Activated CD4-positive, alpha-beta T cell treated with anti-CD3 and anti-CD28 coated beads, Interleukin-2, amount 50 U/mL, for 4 hours (primary cell): ENCODE data around the gene IGFBP2.

ENCODE experiments used
- DNase-seq, 2 experiments: peaks; one replicate each; pipeline ENCODE4 v3.0.0-alpha.2; 2020

Gene IGFBP2

DNA sequence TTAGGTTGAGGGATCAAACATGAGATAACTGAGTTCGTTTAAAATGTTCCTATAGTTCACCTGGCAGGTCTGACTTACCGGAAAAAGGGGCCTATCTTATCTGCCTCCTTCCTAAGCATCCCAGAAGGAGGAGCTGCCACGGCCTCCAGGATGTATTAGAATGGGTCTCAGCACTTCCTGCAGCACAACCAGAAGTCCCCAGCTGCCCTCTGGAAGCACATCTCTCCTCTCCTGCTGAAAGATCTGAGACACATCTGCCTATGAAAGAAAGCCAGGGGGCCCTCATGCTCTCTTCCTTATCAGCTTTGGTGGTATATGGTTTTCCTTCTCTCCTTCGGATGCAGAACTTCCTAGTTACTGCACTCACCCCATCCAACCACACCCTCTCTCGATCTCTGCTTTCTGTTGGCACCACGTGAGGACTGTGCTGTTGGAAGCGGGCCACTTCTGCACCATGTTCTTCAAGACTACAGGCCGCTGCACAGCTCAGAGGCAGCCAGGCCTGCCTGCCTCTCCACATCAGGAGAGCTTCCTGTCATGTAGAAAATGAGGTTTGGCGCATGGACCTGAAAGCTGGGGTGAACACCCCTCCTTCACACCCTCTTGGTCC, 55.6 kb downstream of the IGFBP2 start:
- no peak for DNase-seq

DNA sequence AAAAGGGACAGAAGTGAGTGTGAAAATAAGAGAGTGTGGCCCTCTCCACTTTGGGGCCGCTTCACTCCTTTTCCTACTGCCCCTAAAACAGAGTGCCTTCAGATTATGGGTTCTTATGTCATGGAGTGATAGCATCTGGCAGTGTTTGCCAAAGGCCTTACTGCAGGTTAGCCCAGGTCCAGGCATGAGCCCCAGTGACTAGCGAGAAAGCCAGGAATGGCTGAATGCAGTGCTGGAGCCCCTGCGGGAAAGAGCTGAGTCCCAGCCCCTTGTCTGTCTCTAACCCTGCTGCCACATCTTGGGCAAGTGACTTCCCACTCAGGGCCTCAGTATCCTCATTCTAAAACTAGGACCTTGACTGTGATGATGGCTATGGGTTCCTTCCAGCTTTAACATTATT, 56.2 kb downstream of the IGFBP2 start:
- no peak for DNase-seq

DNA sequence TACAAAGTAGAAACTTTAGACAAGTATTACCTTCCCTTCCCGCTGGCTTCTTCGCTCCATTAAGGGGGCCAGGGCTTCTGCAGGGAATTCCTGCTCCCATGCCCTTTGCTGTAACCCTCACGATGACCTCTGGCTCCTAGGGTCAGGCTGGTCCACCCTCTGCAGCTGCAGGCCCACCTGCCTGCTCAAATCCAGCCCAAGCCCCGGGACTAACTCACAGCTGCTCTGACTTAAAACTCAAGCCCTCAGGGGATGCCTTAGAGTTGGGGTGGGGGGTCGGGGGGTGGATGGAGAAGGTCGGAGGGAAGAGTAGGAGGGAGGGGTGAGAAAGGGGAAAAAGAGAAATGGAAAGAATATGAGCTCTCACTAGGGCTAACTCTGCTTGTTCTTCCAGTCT, 57.2 kb downstream of the IGFBP2 start:
- no peak for DNase-seq

DNA sequence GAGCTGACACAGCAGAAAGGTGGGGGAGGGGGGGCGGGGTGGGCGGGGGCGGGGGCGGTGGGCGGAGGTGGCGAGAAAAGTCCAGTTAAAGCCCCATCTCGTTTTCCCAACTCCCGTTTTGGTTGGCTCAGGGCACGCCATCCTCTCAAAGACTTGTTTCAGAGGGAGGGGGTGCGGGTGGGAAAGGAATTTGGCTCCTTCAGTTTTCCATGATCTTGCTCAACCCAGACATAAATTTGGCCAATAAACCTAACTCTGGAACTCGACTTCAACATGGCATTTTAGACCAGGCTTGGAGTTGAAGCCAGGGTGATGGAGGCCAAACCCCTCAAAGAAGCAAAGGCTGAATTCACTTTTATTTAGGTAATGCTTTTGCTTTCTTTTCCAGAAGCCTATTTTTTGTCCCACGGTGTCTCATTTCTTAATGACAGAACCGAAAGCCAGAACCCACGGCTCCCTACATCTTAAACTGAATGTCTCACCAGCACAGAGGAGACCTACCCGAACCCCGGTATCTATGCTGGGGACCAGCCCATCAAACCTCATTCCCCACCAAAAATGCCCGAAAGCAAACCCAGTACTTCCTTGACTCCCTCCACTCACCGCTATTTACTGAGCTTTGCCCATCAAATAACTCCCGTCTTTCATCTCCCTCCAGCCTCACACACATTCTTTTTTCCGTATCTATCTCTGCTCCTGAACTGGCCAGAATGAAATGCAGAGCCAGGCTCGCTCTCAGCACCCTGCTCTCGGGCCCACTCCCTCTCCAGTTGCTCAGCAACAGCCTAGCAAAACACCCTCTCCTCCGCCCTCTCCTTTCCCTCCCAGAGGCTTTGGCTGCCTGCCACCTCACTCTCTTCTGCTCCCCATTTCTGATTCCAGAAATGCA, 57.9 kb downstream of the IGFBP2 start:
- DNase-seq: no peak

DNA sequence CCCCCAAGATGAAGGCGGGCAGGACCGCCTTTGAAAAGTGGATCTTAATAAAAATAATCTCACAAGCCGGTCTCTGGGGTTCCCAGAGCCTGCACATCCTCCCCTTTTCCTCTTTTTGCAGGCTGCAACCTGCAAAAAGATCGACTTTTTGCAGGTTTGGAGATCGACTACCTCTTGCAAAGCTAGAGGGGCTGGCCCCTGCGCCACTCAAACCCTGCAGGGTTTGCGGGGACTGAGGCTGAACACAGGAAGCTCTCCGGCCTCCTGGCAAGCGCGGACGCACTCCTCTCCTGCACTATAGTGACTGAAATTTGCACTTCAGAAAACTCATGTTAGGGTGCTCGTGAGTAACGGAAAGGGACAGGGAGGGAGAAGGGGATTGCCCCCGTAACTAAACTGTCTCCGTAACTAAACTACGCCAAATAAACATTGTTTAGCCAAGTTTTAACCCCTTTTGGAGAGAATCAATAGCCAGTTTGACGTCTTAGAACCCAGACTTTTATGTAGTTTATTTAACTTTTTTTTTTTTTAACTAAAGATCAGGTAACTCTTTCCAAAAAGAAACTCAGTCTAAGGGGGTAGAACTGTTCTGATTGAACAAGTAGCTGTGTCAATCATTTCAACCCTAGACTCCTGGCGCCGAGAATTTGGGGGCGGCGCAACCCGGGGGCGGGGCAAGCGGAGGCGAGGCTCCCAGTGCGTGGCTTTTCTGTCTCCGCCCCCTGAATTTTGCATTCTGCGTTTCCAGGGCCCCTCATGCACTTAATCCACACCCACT, 59.6 kb downstream of the IGFBP2 start:
- peak; percentile 46 to 49 for DNase-seq

DNA sequence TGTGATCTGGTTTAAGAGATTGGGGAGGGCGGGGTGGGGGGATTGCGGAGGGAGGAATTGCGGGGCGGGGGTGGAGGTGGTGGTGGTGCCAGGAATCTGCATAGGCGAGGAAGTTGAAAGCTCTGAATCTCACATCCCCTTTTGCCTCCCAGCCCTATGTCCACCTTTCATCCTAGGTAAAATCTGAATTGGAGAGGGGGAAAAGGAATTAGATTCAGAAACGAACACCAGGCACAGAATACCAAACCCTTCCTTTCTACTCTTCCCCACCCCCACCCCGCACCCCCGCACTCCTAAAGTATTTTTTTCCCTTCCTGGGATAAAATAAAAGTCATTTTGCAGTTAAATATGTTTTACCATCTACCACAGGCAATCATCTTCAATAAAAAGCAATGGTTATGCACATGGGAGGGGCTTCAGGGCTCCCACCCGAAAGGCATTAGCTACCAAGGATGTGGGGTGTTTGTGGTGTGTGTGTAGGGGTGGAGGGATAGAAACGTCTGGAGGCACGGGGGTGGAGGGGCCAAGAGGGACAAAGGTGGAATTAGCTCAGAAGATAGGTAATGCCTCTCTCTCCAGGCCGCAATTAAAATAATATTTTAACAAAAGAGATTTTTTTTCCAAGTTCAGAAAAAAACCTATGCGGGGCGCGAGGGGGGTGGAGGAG, 60.3 kb downstream of the IGFBP2 start:
- DNase-seq: no peak

DNA sequence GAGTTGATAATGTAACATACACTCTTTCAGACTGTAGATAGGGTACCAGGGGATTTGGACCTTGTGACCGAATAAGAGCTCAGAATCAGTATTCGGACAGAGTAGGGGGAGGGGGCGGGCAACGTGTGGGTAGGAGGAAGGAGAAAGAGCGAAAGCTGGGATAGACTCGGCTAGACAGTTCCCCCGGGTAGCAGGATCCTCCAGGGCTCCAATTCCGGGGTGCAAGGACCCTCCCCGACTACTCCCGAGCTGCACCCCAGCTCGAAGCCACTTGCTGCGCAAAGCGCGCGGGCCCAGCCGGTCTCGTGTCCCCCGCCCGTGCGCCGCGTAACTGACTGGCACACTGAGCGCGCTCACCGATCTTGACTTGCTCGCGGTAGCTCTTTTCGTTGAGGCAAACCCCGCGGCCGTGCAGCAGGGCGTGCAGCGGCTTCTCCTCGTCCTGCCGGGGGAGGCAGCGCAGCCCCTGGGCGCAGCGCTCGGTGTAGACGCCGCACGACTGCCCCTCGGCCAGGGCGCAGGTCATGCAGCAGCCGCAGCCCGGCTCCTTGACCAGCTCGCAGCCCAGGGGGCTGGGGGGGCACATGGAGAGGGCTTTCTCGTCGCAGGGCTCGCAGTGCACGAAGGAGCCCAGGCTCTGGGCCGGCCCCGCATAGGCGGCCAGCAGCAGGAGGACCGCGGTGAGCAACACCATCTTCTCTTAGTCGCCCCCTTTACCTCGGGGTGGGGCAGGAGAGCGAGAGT, 61.0 kb downstream of the IGFBP2 start:
- DNase-seq: no peak

DNA sequence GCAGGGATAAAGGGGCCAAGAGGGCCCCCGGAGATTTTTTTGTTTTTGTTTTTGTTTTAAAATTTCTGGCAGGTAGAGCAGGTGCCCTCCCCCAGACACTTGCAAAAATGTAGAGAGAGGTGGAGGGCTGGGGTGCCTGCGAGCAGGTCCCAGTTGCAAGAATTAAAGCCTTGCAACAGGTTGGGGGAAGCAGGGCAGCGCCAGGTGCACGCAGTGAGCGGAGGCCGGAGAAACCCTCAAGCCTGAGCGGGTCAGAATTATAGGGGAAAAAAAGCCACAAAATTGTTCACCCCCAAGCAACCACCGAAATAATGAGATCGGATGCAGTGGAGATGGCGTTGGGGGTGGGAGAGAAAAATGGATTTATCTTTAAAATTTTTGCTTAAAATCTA, 61.6 kb downstream of the IGFBP2 start:
- no peak for DNase-seq

DNA sequence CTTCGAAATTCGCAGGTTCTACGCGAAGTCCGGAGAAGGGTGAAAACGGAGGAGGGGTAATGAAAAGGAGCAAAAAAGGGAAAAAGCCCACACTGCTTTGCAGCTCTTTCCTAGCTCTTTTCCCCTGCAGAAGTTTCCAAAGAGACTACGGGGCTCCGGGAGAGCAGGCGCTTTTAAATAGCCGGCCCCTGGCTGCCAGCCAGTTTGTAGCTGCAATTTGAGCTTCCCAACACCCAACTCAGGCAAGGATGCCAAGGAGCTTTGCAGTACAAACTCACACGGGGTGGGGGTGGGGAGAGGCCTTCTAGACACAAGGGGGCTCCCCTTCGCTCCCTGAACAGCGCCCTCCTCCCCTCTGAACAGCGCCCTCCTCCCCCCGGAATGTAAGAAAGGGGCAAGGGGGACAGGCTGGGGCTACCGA, 62.2 kb downstream of the IGFBP2 start, which contains the start of gene IGFBP5:
TSS of gene IGFBP5 (minus strand) at position 149 of the 421 bp plus-strand sequence. CDS start 774 bp downstream, outside the sequence.
- no peak for DNase-seq

DNA sequence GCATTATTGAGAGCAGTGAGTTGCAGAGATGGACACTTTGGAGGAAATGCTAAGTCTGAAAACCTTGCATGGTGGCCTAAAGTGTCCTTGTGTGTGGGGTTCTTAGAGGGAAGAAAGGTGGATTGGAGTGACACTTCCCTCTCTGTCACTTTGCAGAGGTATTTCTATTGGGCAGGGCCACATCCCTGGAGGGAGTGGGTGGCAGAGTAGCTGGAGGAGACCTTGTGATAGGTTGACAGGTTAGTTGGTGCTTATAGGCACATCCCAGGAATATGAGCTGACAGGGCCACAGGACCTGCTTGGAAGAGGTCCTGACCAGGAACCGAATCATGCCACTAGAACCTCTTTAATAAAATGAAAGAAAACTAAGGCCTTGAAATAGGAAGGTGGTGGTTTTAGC, 63.1 kb downstream of the IGFBP2 start:
- no peak for DNase-seq

DNA sequence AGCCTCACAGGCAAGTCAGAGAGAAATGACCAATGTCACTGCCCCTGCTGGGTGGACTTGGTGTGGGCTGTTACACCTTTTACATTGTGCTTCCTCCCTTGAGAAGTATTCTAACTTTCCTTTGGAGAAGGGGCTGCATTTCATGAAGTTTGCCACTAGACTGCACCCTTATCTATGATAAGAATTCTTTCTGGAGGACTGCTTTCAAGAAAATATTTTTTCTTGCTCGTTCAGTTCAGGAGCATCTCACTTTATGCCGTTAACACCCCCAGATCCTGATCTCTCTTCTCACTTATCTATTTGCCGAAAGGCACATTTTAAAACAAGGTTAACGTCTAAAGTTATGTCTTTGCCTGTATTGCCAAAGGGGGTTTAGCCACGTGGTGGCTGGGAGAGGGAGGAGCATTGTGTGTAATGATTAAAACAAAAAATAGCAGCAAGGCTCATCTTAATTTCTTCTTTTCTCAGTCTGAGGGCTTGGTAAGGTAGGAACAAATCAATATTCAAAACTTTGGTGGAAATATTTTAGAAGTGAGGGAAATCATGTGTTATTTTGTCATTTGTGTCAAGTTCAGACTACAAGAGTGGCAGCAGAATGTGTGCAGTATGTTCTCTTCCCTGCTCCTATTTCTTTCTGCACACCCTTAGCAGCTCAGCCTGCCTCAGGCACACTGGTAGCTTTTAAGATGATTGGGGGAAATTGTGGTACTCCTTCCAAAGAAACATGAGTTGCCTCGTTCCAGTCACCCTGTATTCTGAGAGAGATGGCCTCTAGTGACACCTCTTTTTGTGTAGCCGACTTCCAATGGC, 63.7 kb downstream of the IGFBP2 start:
- DNase-seq: no peak

DNA sequence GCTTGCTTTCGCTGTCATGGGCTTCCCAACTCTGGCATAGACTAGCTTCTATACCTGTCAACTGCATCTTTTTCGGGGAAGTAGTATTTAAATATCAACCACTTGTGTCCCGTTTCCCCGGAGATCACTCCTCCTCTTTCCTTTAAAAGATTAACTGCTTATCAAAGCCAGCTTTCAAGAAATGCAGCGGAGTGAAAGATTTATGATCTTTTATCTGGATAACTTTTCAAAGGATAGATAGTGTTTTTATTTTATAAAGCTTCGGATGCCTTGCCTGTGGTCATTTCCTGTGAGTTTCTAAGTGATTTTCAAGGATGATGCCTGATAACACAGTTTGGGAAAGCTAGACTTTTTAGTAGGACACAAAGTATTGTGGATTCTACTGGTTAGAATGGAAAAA, 65.1 kb downstream of the IGFBP2 start:
- DNase-seq: no peak

DNA sequence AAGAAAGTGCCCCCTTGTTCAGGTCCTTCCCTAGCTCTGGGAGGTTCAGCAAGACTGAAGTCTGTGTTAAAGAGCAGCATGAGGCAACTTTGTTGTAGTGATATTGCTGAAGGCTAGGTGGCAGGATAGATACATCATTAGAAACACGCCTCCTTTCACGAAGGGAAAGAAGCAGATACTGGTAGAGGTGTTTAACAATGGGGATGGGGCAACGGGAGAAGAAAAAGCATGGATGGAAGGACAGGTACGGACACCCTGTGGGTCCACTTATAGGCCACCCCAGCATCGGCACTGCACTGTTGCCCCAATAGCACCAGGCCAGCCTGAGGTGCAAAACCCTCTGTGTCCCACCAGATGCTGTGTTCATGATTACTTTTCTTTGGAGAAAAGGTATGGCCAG, 65.7 kb downstream of the IGFBP2 start:
- DNase-seq: no peak

DNA sequence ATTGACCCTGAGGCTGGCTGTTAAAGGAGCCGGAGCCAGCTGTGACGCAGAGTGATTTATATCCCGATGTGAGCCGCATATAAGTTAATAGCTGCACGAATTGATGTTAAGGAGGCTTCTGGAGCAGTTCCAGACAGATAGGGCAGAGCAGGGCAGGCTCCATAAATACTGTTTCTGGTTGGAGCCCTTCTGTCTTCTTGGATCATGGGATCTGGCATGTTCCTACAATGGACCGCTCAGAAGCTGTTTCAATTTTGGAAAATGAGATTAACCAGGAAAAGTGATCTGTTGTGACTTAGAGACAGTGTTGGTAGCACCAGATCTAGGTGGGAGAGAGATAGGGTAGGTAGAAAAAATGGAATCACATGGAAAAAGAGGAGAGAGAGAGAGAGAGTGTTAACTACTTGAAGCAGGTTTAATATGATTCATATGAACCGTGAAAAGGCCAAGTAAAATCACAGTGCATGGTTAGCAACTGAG, 66.9 kb downstream of the IGFBP2 start:
- no peak for DNase-seq

DNA sequence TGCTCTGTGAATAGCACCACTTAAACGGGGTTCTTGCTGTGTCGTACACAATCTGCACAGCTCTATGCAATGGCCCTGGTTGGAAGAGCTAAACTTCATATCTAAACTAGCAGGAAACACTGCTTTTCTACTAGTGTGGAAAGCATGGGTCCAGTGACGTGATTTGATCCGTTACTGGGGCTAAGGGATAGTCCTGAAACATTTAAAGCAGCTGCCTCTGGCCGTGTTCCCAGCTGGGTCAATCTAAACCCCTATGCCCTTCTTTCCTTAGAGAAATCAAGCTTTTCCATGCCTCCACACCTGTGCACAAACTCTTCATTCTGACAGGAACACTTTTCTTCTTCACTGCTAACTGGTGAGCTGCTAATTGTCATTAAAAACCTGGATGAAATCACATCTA, 67.6 kb downstream of the IGFBP2 start:
- no peak for DNase-seq

DNA sequence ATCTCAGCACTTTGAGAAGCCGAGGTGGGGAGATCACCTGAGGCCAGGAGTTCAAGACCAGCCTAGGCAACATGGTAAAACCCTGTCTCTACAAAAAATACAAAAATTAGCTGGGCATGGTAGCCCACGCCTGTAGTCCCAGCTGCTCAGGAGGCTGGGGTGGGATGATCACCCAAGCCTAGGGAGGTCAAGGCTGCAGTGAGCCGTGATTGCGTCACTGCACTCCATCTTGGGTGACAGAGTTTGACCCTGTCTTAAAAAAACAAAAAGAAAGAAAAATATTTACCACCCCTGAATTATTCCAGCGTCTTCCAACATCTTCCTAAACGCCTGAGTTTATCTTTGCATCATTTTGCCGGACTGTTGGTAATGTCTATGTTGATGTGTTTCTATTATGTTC, 68.3 kb downstream of the IGFBP2 start:
- DNase-seq: no peak

DNA sequence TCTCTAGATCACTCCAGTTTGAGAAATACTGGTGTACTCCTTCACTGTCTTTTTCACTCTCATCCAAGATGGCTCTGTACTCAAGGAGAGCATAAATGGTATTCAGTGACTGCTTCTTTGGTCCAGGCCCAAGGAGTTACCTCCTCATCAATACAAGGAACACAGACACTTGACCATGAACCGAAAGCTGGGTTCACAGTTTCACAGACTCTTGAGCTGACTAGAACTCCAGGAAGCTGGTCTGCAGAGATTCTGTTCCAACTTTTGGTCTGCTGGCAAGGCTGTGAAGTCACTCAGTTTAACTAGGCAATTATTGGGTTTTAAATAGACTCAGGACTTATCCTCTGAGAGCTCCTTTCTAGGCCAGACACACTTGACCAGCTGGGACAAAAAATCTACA, 69.5 kb downstream of the IGFBP2 start:
- no peak for DNase-seq

DNA sequence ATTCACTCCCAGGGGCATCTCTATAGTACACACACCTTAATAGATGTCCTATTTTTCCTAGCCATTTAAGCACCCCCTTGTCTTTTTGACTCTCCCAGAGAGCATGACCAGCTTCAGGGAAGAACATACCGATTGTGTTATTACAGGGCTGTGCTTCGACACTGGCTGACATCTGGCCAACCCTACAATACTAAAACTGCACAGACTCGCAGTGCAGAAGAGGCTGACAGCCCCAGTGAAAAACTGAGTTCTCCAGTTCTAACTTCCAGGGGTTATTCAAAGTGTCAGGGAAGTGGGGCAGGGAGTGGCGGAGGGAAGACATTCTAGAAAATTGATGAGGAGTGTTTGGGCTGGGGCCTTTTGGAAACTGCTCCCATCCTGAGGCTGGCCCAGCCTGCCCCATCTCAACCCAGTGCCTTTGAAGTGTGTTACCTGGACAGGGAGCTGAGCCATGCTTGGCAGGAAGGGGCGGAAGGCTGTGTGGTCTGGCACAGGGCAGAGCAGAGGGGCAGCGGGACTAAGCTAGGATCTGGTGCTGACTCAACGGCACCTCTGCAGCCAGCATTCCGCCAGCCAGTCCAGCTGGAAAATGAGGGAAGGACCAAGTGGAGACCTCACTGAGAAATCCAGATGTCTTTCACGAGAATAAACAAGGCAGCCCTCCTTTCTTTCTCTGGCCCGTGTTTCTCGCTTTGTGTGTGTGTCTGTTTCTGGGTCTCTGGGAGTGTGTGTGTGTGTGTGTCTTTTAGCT, 77.5 kb downstream of the IGFBP2 start:
- DNase-seq: no peak

DNA sequence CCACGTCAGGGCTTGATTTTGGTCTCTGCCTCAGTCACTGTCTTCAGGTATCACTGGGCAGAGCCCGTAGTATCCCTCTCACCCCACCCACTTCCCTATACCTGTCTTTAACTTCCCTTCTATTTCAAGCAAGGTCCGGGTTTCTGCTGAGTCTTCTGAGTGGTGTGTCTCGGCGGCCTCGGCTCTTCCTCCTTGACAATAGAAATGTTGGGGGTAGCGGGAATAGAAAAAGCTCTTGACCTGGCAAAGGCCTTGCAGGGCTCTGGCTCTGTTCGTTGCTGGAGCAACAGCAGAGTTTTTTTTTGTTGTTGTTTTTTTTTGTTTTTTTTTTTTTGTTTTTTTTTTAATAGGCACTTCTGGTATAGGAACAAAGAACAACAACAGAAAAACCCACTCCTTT, 78.1 kb downstream of the IGFBP2 start:
- no peak for DNase-seq

DNA sequence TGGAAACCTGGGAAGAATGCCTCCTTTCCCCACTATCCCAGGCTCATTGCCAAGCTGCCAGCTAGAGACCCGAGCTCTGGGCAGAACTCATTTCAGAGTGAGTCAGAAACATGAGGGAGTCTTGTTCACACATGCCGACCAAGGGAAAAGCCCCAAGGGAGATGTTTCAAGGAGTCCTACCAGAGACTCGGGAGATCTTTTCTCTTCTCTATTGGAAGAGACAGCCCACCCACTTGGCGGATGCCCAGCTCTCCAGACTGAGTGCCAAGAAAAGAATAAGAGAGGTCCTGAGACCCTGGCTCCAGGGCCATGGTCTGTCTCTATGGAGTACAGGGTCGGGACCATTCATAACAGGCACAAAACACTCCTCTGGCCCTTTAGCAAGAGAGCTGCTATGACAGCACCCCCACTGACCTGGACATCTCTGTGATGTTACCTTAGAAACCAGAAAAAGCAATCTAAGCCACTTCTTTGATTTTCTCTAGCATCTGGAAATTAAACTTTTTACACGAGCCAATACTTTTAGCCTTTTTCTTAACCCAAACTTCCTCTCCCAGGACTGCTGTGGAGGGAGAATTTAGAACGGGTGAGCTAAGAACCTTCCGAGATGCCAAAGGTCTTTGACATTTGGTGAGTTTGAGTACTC, 80.6 kb downstream of the IGFBP2 start:
- no peak for DNase-seq
